CD8-positive, alpha-beta memory T cell (primary cell): ENCODE data around the gene GRM7. TPM values are rescaled to one million over a fixed set of nuclear protein-coding genes. Genes with fewer than 3 reads are reported as not detected.

Experiments
- CTCF ChIA-PET: fragments of 350-600 bp; sonication (Branson Sonifier 250); formaldehyde crosslinking; loops from one replicate; lab custom pipeline; 2021; ENCODE audit warnings: antibody characterized with exemption; lab: Charles Lee
- POLR2A ChIA-PET: fragments of 350-600 bp; sonication (Branson Sonifier 250); formaldehyde crosslinking; loops from one replicate; lab custom pipeline; 2021; ENCODE audit warnings: antibody characterized with exemption; lab: Charles Lee
- DNase-seq, 5 donors: peaks; one replicate each; pipeline versions ENCODE4 v3.0.0 to v3.0.0-alpha.2; 2020 to 2022; ENCODE audit warnings: mixed read lengths in 1 of 5
- H3K27ac ChIP-seq: one replicate; pipeline ENCODE4 v1.7.0; 2013; ENCODE audit warnings: low read depth, mild to moderate bottlenecking, low read length, moderate library complexity
- H3K27me3 ChIP-seq: 2 replicates; pipeline ENCODE4 v1.7.0; 2013; ENCODE audit warnings: low read length, mild to moderate bottlenecking; ENCODE audit not compliant: insufficient read depth, poor library complexity, severe bottlenecking
- H3K36me3 ChIP-seq: 2 replicates; pipeline ENCODE4 v1.7.0; 2013; ENCODE audit warnings: mild to moderate bottlenecking, low read length, moderate library complexity; ENCODE audit not compliant: insufficient read depth
- H3K4me1 ChIP-seq: 2 replicates; pipeline ENCODE4 v1.7.0; 2013; ENCODE audit warnings: mild to moderate bottlenecking, low read length, moderate library complexity; ENCODE audit not compliant: insufficient read depth
- H3K4me3 ChIP-seq: 2 replicates; pipeline ENCODE4 v1.7.0; 2013; ENCODE audit warnings: mild to moderate bottlenecking, low read length
- H3K9me3 ChIP-seq: 2 replicates; pipeline ENCODE4 v1.7.0; 2013; ENCODE audit warnings: mild to moderate bottlenecking, low read length
- H3K27ac Mint-ChIP-seq, 8 donors: one replicate each; pipeline ENCODE4 v1.8.0; 2020 to 2021; ENCODE audit warnings: mixed read lengths in 8 of 8, mild to moderate bottlenecking in 6 of 8, inconsistent platforms in 3 of 8, moderate library complexity in 3 of 8
- H3K27me3 Mint-ChIP-seq, 2 donors: one replicate each; pipeline ENCODE4 v1.8.0; 2020 to 2021; ENCODE audit warnings: mixed read lengths in 2 of 2, mild to moderate bottlenecking in 1 of 2, moderate library complexity in 1 of 2
- H3K36me3 Mint-ChIP-seq, 3 donors: one replicate each; pipeline ENCODE4 v1.8.0; 2020 to 2021; ENCODE audit warnings: mixed read lengths in 3 of 3, inconsistent platforms in 1 of 3, mild to moderate bottlenecking in 1 of 3
- H3K4me1 Mint-ChIP-seq, 3 donors: one replicate each; pipeline ENCODE4 v1.8.0; 2020 to 2021; ENCODE audit warnings: mixed read lengths in 3 of 3, inconsistent platforms in 1 of 3, mild to moderate bottlenecking in 1 of 3
- H3K4me3 Mint-ChIP-seq, 7 donors: one replicate each; pipeline ENCODE4 v1.8.0; 2020 to 2021; ENCODE audit warnings: mixed read lengths in 7 of 7, mild to moderate bottlenecking in 6 of 7, moderate library complexity in 4 of 7, inconsistent platforms in 2 of 7
- H3K9me3 Mint-ChIP-seq, 5 donors: one replicate each; pipeline ENCODE4 v1.8.0; 2020 to 2022; ENCODE audit warnings: mixed read lengths in 5 of 5, mild to moderate bottlenecking in 3 of 5, moderate library complexity in 2 of 5, inconsistent platforms in 1 of 5
- polyA plus RNA-seq: library from polyadenylated mRNA; unstranded; fragments of 300-500 nt; fragmentation: Illumina TruSeq; gene quantifications from one replicate; pipeline ENCODE4 v1.2.3, GENCODE V29; 2021
- total RNA-seq, 2 experiments: library from RNA; stranded (reverse); gene quantifications; one replicate each; pipeline ENCODE4 v1.2.3, GENCODE V29; 2021

GRM7 gene
- total and polyA plus RNA-seq, 3 experiments from 2014 or later = not detected

DNA sequence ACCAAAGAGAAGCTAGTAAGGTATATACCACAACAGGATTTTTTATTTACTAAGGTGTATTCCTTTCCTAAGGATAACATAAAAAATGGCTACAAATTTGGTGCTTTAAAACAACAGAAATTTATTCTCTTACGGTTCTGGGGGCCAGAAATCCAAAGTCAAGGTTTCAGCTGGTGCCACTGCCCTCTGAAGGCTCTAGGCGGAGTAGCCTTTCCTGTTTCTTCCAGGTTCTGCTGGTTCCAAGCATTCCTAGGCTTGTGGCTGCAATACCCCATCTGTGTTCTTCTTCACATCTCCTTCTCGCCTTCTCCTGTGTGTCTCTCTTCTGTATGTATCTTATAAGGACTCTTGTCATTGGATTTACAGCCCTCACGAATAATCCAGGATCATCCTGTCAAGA lies 549.9 kb downstream of the GRM7 start:
- H3K27me3 ChIP-seq = no peaks in the 10 kb centered on the region
- no peaks in the 10 kb centered on the region for H3K36me3 ChIP-seq
- no peak for DNase-seq
- POLR2A ChIA-PET = no interaction called here
- H3K9me3 ChIP-seq = no peaks in the 10 kb centered on the region
- Mint-ChIP-seq H3K36me3 (no peaks in the 10 kb centered on the region), H3K4me1 (no peaks in the 10 kb centered on the region), H3K4me3 (no peak overlapping the region), H3K27ac (no peak overlapping the region), H3K27me3 (no peaks in the 10 kb centered on the region), H3K9me3 (peaks cover 0 to 10% (median 3%) of the 10 kb centered on the region in 5 donors)
- CTCF ChIA-PET = no interaction called here
- H3K4me1 ChIP-seq = no peaks in the 10 kb centered on the region
- no peak overlapping the region for H3K27ac ChIP-seq
- no peak overlapping the region for H3K4me3 ChIP-seq

DNA sequence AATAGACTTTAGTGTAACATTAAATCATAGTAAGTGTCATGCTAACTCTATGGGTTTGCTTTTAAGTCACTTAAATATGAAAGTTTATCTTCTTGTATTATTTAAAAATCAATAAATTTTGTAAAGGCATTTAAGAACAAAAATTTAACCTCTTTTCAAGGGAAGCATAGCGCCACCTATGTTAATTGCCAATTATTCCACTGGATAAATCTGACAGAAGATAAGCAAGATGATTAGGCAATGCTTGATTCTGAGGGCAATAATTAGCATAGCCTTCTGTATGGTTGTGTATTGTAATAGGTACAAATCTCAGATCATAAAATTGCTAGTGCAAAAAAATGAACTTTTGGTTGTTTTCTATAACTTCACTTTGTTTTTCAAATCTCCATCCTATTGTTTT lies 560.1 kb downstream of the GRM7 start:
- Mint-ChIP-seq H3K4me3 (no peak overlapping the region), H3K27ac (no peak overlapping the region), H3K9me3 (peaks cover 0 to 4% (median 0%) of the 10 kb centered on the region in 5 donors), H3K36me3 (no peaks in the 10 kb centered on the region), H3K27me3 (no peaks in the 10 kb centered on the region), H3K4me1 (no peaks in the 10 kb centered on the region)
- DNase-seq = no peak
- no peaks in the 10 kb centered on the region for H3K4me1 ChIP-seq
- no peaks in the 10 kb centered on the region for H3K9me3 ChIP-seq
- CTCF ChIA-PET = no interaction called here
- POLR2A ChIA-PET = no interaction called here
- no peaks in the 10 kb centered on the region for H3K27me3 ChIP-seq
- H3K4me3 ChIP-seq = no peak overlapping the region
- no peaks in the 10 kb centered on the region for H3K36me3 ChIP-seq
- H3K27ac ChIP-seq = no peak overlapping the region

- DNase-seq = no peak
- H3K4me1 Mint-ChIP-seq = no peaks in the 10 kb centered on the region
- Histone ChIP-seq H3K9me3 (no peaks in the 10 kb centered on the region), H3K27me3 (no peaks in the 10 kb centered on the region), H3K4me1 (no peaks in the 10 kb centered on the region), H3K36me3 (no peaks in the 10 kb centered on the region), H3K4me3 (no peak overlapping the region), H3K27ac (no peak overlapping the region)
- POLR2A ChIA-PET = no interaction called here
- H3K9me3 Mint-ChIP-seq = peaks cover 0 to under 1% (median 0%) of the 10 kb centered on the region in 5 donors
- no peaks in the 10 kb centered on the region for H3K27me3 Mint-ChIP-seq
- no peak overlapping the region for H3K27ac Mint-ChIP-seq
- H3K36me3 Mint-ChIP-seq = no peaks in the 10 kb centered on the region
- H3K4me3 Mint-ChIP-seq = no peak overlapping the region
- CTCF ChIA-PET = no interaction called here
These were observed 562.1 kb downstream of the GRM7 start for GRCh38 chr3:7423036-7423435.

DNA sequence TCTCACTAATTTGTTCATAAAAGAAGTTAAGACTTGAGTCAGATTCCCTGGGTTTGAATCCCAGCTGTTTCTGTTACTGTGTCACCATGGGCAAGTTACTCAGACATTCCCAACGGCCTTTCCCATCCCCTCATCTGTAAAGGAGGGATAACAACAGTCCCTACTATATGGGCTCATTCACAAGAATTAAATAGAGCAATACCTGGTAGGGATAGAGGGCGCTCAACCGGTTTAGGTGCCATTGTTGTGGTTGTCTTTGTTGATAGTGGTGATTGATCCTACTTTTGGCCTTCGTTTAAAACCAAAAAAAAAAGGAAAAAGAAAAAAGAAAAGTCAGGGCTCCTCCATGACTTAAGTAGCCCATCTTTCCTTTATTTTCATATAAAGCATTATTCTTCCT lies 563.1 kb downstream of the GRM7 start:
- Mint-ChIP-seq H3K4me3 (no peak overlapping the region), H3K36me3 (no peaks in the 10 kb centered on the region)

DNA sequence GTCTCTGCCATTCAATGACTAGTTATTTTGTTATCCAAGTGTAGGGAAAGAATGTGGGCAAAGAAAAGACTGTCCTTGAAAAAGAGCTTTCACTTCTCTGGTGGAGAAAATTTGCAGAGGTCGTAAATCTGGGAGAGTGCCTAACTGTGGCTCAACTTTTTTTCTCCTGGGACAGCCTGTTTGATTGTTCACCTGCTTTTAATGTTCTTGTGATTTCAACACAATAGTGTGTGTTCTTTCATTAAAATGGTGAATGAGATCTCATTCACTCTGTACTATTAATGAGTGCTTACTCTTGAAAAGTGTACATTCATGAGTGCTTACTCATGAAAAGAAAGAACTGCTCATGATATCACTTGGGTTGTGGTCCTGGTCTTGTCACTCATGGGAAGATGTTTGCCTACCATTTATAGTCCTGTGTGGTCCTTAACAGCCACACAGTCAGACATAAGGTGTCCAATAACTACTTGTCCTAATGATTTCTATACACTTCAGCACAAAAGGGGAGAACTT lies 567.3 kb downstream of the GRM7 start:
- Histone ChIP-seq H3K9me3 (no peaks in the 10 kb centered on the region), H3K27me3 (no peaks in the 10 kb centered on the region), H3K4me3 (no peak overlapping the region), H3K4me1 (no peaks in the 10 kb centered on the region), H3K27ac (no peak overlapping the region), H3K36me3 (no peaks in the 10 kb centered on the region)
- Mint-ChIP-seq H3K27me3 (no peaks in the 10 kb centered on the region), H3K4me1 (no peaks in the 10 kb centered on the region), H3K36me3 (no peaks in the 10 kb centered on the region), H3K9me3 (peaks cover 0 to 13% (median 5%) of the 10 kb centered on the region in 5 donors), H3K4me3 (no peak overlapping the region), H3K27ac (peak overlapping the region in 1 of 8 donors; percentile 10)
- DNase-seq = no peak
- ChIA-PET POLR2A (no interaction called here), CTCF (no interaction called here)

More for the DNA sequence above, 563.1 kb downstream of the GRM7 start:
- no peak for DNase-seq
- no peak overlapping the region for H3K27ac Mint-ChIP-seq
- ChIA-PET CTCF (no interaction called here), POLR2A (no interaction called here)
- no peaks in the 10 kb centered on the region for H3K36me3 ChIP-seq
- H3K27ac ChIP-seq = no peak overlapping the region
- no peak overlapping the region for H3K4me3 ChIP-seq
- no peaks in the 10 kb centered on the region for H3K4me1 ChIP-seq
- no peaks in the 10 kb centered on the region for H3K27me3 Mint-ChIP-seq
- H3K27me3 ChIP-seq = no peaks in the 10 kb centered on the region
- H3K9me3 Mint-ChIP-seq = peaks cover 0 to 1% (median 0%) of the 10 kb centered on the region in 5 donors
- H3K9me3 ChIP-seq = no peaks in the 10 kb centered on the region
- H3K4me1 Mint-ChIP-seq = no peaks in the 10 kb centered on the region

GRCh38 chr3:7432610-7433009 lies 571.7 kb downstream of the GRM7 start:
- no peaks in the 10 kb centered on the region for H3K27me3 ChIP-seq
- no peaks in the 10 kb centered on the region for H3K4me1 ChIP-seq
- no peak overlapping the region for H3K27ac Mint-ChIP-seq
- H3K4me3 Mint-ChIP-seq = no peak overlapping the region
- H3K4me1 Mint-ChIP-seq = no peaks in the 10 kb centered on the region
- no peak for DNase-seq
- no peak overlapping the region for H3K4me3 ChIP-seq
- no peaks in the 10 kb centered on the region for H3K36me3 Mint-ChIP-seq
- peaks cover 4 to 15% (median 10%) of the 10 kb centered on the region in 5 donors for H3K9me3 Mint-ChIP-seq
- H3K27ac ChIP-seq = no peak overlapping the region
- CTCF ChIA-PET = no interaction called here
- POLR2A ChIA-PET = no interaction called here
- H3K9me3 ChIP-seq = no peaks in the 10 kb centered on the region
- H3K36me3 ChIP-seq = no peaks in the 10 kb centered on the region
- H3K27me3 Mint-ChIP-seq = no peaks in the 10 kb centered on the region

- no peak for DNase-seq
- no peaks in the 10 kb centered on the region for H3K27me3 ChIP-seq
- ChIA-PET CTCF (no interaction called here), POLR2A (no interaction called here)
- no peak overlapping the region for H3K4me3 ChIP-seq
- no peaks in the 10 kb centered on the region for H3K27me3 Mint-ChIP-seq
- no peaks in the 10 kb centered on the region for H3K9me3 ChIP-seq
- no peaks in the 10 kb centered on the region for H3K36me3 ChIP-seq
- H3K9me3 Mint-ChIP-seq = peaks cover 5 to 18% (median 10%) of the 10 kb centered on the region in 5 donors
- no peaks in the 10 kb centered on the region for H3K4me1 ChIP-seq
- H3K27ac ChIP-seq = no peak overlapping the region
- no peaks in the 10 kb centered on the region for H3K36me3 Mint-ChIP-seq
- no peak overlapping the region for H3K4me3 Mint-ChIP-seq
- H3K27ac Mint-ChIP-seq = no peak overlapping the region
- H3K4me1 Mint-ChIP-seq = no peaks in the 10 kb centered on the region
These were observed 572.2 kb downstream of the GRM7 start for GRCh38 chr3:7433073-7433472.

DNA sequence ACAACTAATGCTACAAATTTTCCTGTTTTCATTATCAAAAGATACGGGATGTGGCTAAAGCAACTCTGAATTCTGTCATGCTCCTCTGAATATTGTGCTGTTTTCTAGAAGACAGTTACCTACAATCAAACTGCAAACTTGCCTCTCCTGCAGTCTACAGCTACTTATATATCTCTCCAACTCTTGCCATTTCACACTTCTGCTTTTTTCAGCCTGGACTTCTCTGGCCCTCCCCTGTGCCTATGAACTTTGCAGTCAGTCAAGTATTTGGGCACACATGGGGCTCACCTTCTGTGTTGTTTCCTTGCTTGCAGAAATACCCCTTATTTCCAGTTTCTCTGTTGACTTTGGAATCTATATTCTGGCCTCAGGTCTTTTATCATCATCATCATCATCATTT lies 575.6 kb downstream of the GRM7 start:
- no peak overlapping the region for H3K27ac ChIP-seq
- Mint-ChIP-seq H3K27me3 (no peaks in the 10 kb centered on the region), H3K36me3 (no peaks in the 10 kb centered on the region), H3K9me3 (peaks cover 6 to 14% (median 10%) of the 10 kb centered on the region in 5 donors), H3K27ac (no peak overlapping the region), H3K4me3 (no peak overlapping the region), H3K4me1 (no peaks in the 10 kb centered on the region)
- H3K27me3 ChIP-seq = no peaks in the 10 kb centered on the region
- H3K4me1 ChIP-seq = no peaks in the 10 kb centered on the region
- H3K4me3 ChIP-seq = no peak overlapping the region
- POLR2A ChIA-PET = no interaction called here
- H3K9me3 ChIP-seq = no peaks in the 10 kb centered on the region
- no peak for DNase-seq
- no peaks in the 10 kb centered on the region for H3K36me3 ChIP-seq
- CTCF ChIA-PET = no interaction called here

DNA sequence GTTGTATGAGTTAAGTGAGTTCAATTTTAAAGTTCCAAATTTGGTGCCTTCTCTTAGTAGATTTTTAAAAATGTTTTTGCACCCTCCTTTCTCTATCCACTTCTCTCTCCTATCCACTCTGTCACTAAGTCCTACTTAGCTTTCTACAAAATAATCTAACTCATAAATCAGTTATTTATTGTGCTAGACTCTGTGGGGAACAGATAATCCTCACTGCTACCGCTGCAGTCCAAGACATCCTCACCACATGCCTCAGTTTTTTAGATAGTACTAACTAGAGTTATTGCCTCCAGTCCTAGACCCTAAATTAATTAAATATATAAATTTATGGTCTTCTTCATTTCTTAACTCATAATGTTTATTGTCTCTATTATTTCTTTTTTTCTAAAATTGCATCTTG lies 576.3 kb downstream of the GRM7 start:
- Mint-ChIP-seq H3K27ac (no peak overlapping the region), H3K4me3 (no peak overlapping the region), H3K4me1 (no peaks in the 10 kb centered on the region), H3K36me3 (no peaks in the 10 kb centered on the region), H3K9me3 (peaks cover 6 to 14% (median 10%) of the 10 kb centered on the region in 5 donors), H3K27me3 (no peaks in the 10 kb centered on the region)
- ChIA-PET CTCF (no interaction called here), POLR2A (no interaction called here)
- H3K36me3 ChIP-seq = no peaks in the 10 kb centered on the region
- H3K9me3 ChIP-seq = no peaks in the 10 kb centered on the region
- H3K27me3 ChIP-seq = no peaks in the 10 kb centered on the region
- no peak overlapping the region for H3K27ac ChIP-seq
- DNase-seq = no peak
- H3K4me1 ChIP-seq = no peaks in the 10 kb centered on the region
- H3K4me3 ChIP-seq = no peak overlapping the region
